Tibial artery (tissue), 4 donors: Measurements from ENCODE around the gene FAM118B.
A peak's percentile ranks its signal among the peaks of the same experiment; 100 is the strongest.
"Not testable (repeated sequence)": the region's sequence is repeated elsewhere in the genome, so short reads cannot be mapped to it uniquely, and the experiment has no call there.

ENCODE experiments used
- DNase-seq, 2 donors: peaks; one replicate each; pipeline ENCODE4 v3.0.0-alpha.2; 2019
- H3K27ac ChIP-seq, 2 donors: fragments of 200-600 bp; sonication (generic) in 1 of 2; 1 replicate in 1 of 2; 2 replicates in 1 of 2; pipeline ENCODE4 v1.5.1; 2018 to 2019; ENCODE audit warnings: mild to moderate bottlenecking in 1 of 2
- H3K27me3 ChIP-seq, 2 donors: fragments of 200-600 bp; sonication (generic) in 1 of 2; one replicate each; pipeline versions ENCODE4 v1.5.1 to v1.6.0; 2016 to 2019
- H3K36me3 ChIP-seq, 3 donors: fragments of 200-600 bp; sonication (generic) in 2 of 3; one replicate each; pipeline ENCODE4 v1.5.1; 2016 to 2019; ENCODE audit warnings: mild to moderate bottlenecking in 2 of 3
- H3K4me1 ChIP-seq, 4 donors: fragments of 200-600 bp; sonication (generic) in 2 of 4; 1 replicate in 3 of 4; 2 replicates in 1 of 4; pipeline ENCODE4 v1.5.1; 2016 to 2019
- H3K4me3 ChIP-seq, 2 donors: fragments of 200-600 bp; sonication (generic) in 1 of 2; 1 replicate in 1 of 2; 2 replicates in 1 of 2; pipeline ENCODE4 v1.5.1; 2018 to 2019; ENCODE audit warnings: mild to moderate bottlenecking in 2 of 2
- H3K9me3 ChIP-seq, 3 donors: fragments of 200-600 bp; sonication (generic) in 1 of 3; one replicate each; pipeline ENCODE4 v1.5.1; 2016 to 2019
- CTCF ChIP-seq, 2 experiments: fragments of 200-600 bp in 1 of 2; fragments of 450-650 bp in 1 of 2; IDR thresholded peaks; one replicate each; pipeline ENCODE4 v1.5.1; 2017 to 2019; ENCODE audit warnings: antibody characterized with exemption in 2 of 2, mild to moderate bottlenecking in 1 of 2, moderate library complexity in 1 of 2
- intact Hi-C: fragments of 100-400 bp; cut with DNase I; formaldehyde crosslinking; loops from one replicate; pipeline ENCODE4 v1.15.0; 2023; ENCODE audit warnings: low total_unique reads

FAM118B gene

GRCh38 chr11:126308271-126308671 is 96.7 kb downstream of the FAM118B start:
- no peaks in the 10 kb centered on the region for H3K9me3 ChIP-seq
- intact Hi-C loops, result no loop called here
- H3K27me3 ChIP-seq, result no peaks in the 10 kb centered on the region
- H3K4me1 ChIP-seq, result peaks cover 0 to 14% (median 7%) of the 10 kb centered on the region in 4 donors
- no peak overlapping the region for H3K4me3 ChIP-seq
- TF ChIP-seq CTCF (IDR thresholded peaks at IDR 0.05), result no peak
- H3K36me3 ChIP-seq, result peaks cover 3 to 15% (median 5%) of the 10 kb centered on the region in 3 donors
- H3K27ac ChIP-seq, result no peak overlapping the region
- no peak for DNase-seq

- intact Hi-C loops, H3K27ac ChIP-seq, H3K9me3 ChIP-seq, H3K4me3 ChIP-seq, H3K27me3 ChIP-seq, DNase-seq: not testable (repeated sequence)
- Histone ChIP-seq H3K4me1 (peaks cover 0 to 11% (median 7%) of the 10 kb centered on the region in 4 donors), H3K36me3 (peaks cover 3 to 15% (median 5%) of the 10 kb centered on the region in 3 donors)
Observed at GRCh38 chr11:126308771-126309170, 97.2 kb downstream of the FAM118B start.

- H3K27me3 ChIP-seq, result no peaks in the 10 kb centered on the region
- H3K27ac ChIP-seq, result no peak overlapping the region
- DNase-seq, result peak; percentile 75 to 83
- H3K9me3 ChIP-seq, result no peaks in the 10 kb centered on the region
- no peak overlapping the region for H3K4me3 ChIP-seq
- peak; percentile 81 to 88 for TF ChIP-seq CTCF (IDR thresholded peaks at IDR 0.05)
- H3K4me1 ChIP-seq, result peaks cover 0 to 6% (median 2%) of the 10 kb centered on the region in 4 donors
- peaks cover 3 to 15% (median 5%) of the 10 kb centered on the region in 3 donors for H3K36me3 ChIP-seq
- intact Hi-C loops, result loop anchor here (5.0 to 10.0 kb wide), 2 partner anchors 104 to 172 kb away; no protein-coding TSS in a partner anchor
Observed at GRCh38 chr11:126310200-126310991, 98.8 kb downstream of the FAM118B start.

- TF ChIP-seq CTCF (IDR thresholded peaks at IDR 0.05), result no peak
Observed at GRCh38 chr11:126310992-126311310, 99.4 kb downstream of the FAM118B start.

GRCh38 chr11:126311401-126312291 is 100.1 kb downstream of the FAM118B start:
- H3K4me3 ChIP-seq, result no peak overlapping the region
- H3K27me3 ChIP-seq, result no peaks in the 10 kb centered on the region
- H3K9me3 ChIP-seq, result no peaks in the 10 kb centered on the region
- intact Hi-C loops, result loop anchor here (5.0 to 10.0 kb wide), 2 partner anchors 103 to 171 kb away; no protein-coding TSS in a partner anchor
- DNase-seq, result no peak
- H3K36me3 ChIP-seq, result peaks cover 3 to 15% (median 5%) of the 10 kb centered on the region in 3 donors
- TF ChIP-seq CTCF (IDR thresholded peaks at IDR 0.05), result no peak
- no peak overlapping the region for H3K27ac ChIP-seq
- peaks cover 0 to 6% (median 2%) of the 10 kb centered on the region in 4 donors for H3K4me1 ChIP-seq

More at GRCh38 chr11:126310992-126311310, 99.4 kb downstream of the FAM118B start:
- no peak for DNase-seq
- Histone ChIP-seq H3K36me3 (peaks cover 3 to 15% (median 5%) of the 10 kb centered on the region in 3 donors), H3K4me3 (no peak overlapping the region), H3K4me1 (peaks cover 0 to 6% (median 2%) of the 10 kb centered on the region in 4 donors), H3K9me3 (no peaks in the 10 kb centered on the region), H3K27me3 (no peaks in the 10 kb centered on the region), H3K27ac (no peak overlapping the region)
- intact Hi-C loops, result loop anchor here (5.0 to 10.0 kb wide), 2 partner anchors 104 to 171 kb away; no protein-coding TSS in a partner anchor
